Panc1 (cell line): ENCODE measurements around the gene KCNC1. TPM values are rescaled to one million over a fixed set of nuclear protein-coding genes. Genes with fewer than 3 reads are reported as not detected.

Experiments
- ATAC-seq: fragments of 200-7000 bp; cut with Tn5 transposase; 2 replicates; pipeline ENCODE4 v1.9.1; 2020; ENCODE audit warnings: mild to moderate bottlenecking, moderate library complexity
- BruUV-seq: library from RNA; stranded (reverse); fragments of 400-500 nt; replicated peaks from 2 replicates; lab custom pipeline; 2021; lab: Mats Ljungman, UMichigan
- CTCF ChIA-PET: fragments of 300-600 bp; sonication (Branson Sonifier 250); formaldehyde crosslinking; loops from one replicate; lab custom pipeline; 2022; ENCODE audit warnings: antibody characterized with exemption; lab: Charles Lee
- POLR2A ChIA-PET: fragments of 300-600 bp; sonication (Branson Sonifier 250); formaldehyde crosslinking; loops from one replicate; lab custom pipeline; 2022; ENCODE audit warnings: antibody characterized with exemption; lab: Charles Lee
- DNase-seq: peaks from one replicate; pipeline ENCODE4 v3.0.0-alpha.2; 2010; ENCODE audit warnings: low read depth, low spot score
- H3K27ac ChIP-seq: 2 replicates; pipeline ENCODE4 v1.5.1; 2011; ENCODE audit warnings: mild to moderate bottlenecking, low read length, inconsistent platforms
- H3K27me3 ChIP-seq: fragments of 200-500 bp; sonication (Bioruptor generic); 2 replicates; pipeline ENCODE4 v1.6.0; 2014; ENCODE audit warnings: low read length, inconsistent platforms; ENCODE audit not compliant: control insufficient read depth, insufficient read depth
- H3K36me3 ChIP-seq: fragments of 200-500 bp; sonication (Bioruptor generic); 2 replicates; pipeline ENCODE4 v1.5.1; 2014; ENCODE audit warnings: inconsistent platforms, mild to moderate bottlenecking, low read length, moderate library complexity; ENCODE audit not compliant: control insufficient read depth, insufficient read depth
- H3K4me1 ChIP-seq: 2 replicates; pipeline ENCODE4 v1.5.1; 2011; ENCODE audit warnings: inconsistent platforms, mild to moderate bottlenecking, low read length, moderate library complexity; ENCODE audit not compliant: control insufficient read depth, insufficient read depth
- H3K4me3 ChIP-seq, 2 experiments: 2 replicates each; pipeline ENCODE4 v1.5.1; 2011 to 2012; ENCODE audit warnings: low read depth in 2 of 2, low read length in 2 of 2, mild to moderate bottlenecking in 2 of 2, inconsistent platforms in 1 of 2, moderate library complexity in 1 of 2
- H3K9me3 ChIP-seq: fragments of 200-500 bp; sonication (Bioruptor generic); 2 replicates; pipeline ENCODE4 v1.5.1; 2014; ENCODE audit warnings: low read depth, mild to moderate bottlenecking, inconsistent platforms, low read length, moderate library complexity; ENCODE audit not compliant: control insufficient read depth, insufficient read depth
- POLR2AphosphoS5 ChIP-seq: IDR thresholded peaks from 2 replicates; pipeline ENCODE4 v1.6.1; 2012; ENCODE audit warnings: mild to moderate bottlenecking, low read depth, low read length, moderate library complexity
- SIN3A ChIP-seq: IDR thresholded peaks from 2 replicates; pipeline ENCODE4 v1.6.1; 2012; ENCODE audit warnings: low read depth, mild to moderate bottlenecking, low read length, moderate library complexity, borderline replicate concordance; ENCODE audit not compliant: insufficient read depth
- TCF7L2 ChIP-seq: IDR thresholded peaks from 2 replicates; pipeline ENCODE4 v1.6.1; 2011; ENCODE audit warnings: mild to moderate bottlenecking, low read depth, low read length, inconsistent platforms
- in situ Hi-C: cut with HindIII; loops from 2 replicates; pipeline ENCODE4 v1.10.0; 2016; ENCODE audit warnings: low sequenced_read_pairs, low pct_unique_long_range_greater_than_20kb
- intact Hi-C: fragments of 100-400 bp; cut with micrococcal nuclease; formaldehyde crosslinking; loops from one replicate; pipeline ENCODE4 v1.10.0; 2022; ENCODE audit not compliant: unreplicated experiment
- total RNA-seq: library from RNA; stranded (reverse); gene quantifications from one replicate; pipeline ENCODE4 v1.2.1, GENCODE V29; 2021; ENCODE audit not compliant: unreplicated experiment
- TF ChIP-seq, protein P1 (sequence below): fragments of 450-650 bp; IDR thresholded peaks from 2 replicates; pipeline ENCODE4 v1.5.1; 2017; ENCODE audit warnings: mild to moderate bottlenecking
- TF ChIP-seq, protein P2 (sequence below), 2 experiments: IDR thresholded peaks; 2 replicates each; pipeline ENCODE4 v1.6.1; 2011 to 2012; ENCODE audit warnings: low read depth in 2 of 2, control low read depth in 1 of 2, low read length in 1 of 2, mild to moderate bottlenecking in 1 of 2, moderate library complexity in 1 of 2; ENCODE audit not compliant: insufficient read depth in 1 of 2

KCNC1 gene
- total RNA-seq, 1 experiment from 2014 or later = 0.95 TPM

DNA sequence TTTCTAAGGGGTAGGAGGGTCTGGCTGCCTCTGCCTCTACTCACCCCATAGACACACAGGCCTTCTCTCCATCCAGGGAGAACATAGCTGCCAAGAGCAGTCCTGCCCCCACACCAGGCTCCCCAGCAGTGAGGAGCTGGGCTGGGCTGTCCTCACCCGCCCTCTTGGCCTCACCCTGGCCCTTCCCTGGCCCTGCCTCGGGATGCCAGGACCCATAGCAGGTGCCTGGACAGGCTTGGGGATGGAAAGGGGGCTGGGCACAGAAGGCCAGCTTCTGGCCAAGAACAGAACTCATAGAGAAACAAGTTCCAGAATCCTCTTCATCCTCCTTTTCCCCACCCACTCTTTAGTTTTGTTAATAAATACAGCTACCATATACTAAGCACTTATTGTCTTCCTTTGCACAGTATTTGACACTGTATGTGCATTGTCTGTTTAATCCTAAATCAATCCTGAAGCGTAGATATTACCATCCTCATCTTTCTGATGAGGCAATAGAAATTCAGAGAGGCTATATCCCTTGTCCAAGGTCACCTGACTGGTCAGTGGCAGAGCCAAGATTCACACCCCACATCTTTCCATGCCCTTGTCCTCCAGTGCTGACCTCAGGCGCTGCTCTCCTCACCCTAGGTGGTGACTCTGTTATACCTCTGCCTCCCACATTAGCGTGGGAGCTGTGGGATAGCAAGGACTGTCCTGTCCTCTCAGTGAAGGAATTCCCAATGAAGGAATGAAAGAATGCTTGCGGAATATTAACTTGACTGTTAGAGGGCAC, 37.2 kb upstream of the KCNC1 start:
- H3K4me3 ChIP-seq = no peak overlapping the region
- BruUV-seq = no TSS peak
- no peaks in the 10 kb centered on the region for H3K4me1 ChIP-seq
- intact Hi-C loops (no loop called here), in situ Hi-C loops (no loop called here)
- H3K27me3 ChIP-seq = peaks cover 4% of the 10 kb centered on the region; the same call in 1 of the 2 replicates
- ChIA-PET CTCF (interaction anchor here (0.5 kb wide), 1 partner anchor 22 kb away, joined by 6 read pairs; the partner anchor contains the start of gene MYOD1), POLR2A (no interaction called here)
- no peak for DNase-seq
- TF ChIP-seq SIN3A = no peak
- no peak for TF ChIP-seq POLR2AphosphoS5
- TF ChIP-seq, protein P1, sequence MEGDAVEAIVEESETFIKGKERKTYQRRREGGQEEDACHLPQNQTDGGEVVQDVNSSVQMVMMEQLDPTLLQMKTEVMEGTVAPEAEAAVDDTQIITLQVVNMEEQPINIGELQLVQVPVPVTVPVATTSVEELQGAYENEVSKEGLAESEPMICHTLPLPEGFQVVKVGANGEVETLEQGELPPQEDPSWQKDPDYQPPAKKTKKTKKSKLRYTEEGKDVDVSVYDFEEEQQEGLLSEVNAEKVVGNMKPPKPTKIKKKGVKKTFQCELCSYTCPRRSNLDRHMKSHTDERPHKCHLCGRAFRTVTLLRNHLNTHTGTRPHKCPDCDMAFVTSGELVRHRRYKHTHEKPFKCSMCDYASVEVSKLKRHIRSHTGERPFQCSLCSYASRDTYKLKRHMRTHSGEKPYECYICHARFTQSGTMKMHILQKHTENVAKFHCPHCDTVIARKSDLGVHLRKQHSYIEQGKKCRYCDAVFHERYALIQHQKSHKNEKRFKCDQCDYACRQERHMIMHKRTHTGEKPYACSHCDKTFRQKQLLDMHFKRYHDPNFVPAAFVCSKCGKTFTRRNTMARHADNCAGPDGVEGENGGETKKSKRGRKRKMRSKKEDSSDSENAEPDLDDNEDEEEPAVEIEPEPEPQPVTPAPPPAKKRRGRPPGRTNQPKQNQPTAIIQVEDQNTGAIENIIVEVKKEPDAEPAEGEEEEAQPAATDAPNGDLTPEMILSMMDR = no peak
- TF ChIP-seq, protein P2, sequence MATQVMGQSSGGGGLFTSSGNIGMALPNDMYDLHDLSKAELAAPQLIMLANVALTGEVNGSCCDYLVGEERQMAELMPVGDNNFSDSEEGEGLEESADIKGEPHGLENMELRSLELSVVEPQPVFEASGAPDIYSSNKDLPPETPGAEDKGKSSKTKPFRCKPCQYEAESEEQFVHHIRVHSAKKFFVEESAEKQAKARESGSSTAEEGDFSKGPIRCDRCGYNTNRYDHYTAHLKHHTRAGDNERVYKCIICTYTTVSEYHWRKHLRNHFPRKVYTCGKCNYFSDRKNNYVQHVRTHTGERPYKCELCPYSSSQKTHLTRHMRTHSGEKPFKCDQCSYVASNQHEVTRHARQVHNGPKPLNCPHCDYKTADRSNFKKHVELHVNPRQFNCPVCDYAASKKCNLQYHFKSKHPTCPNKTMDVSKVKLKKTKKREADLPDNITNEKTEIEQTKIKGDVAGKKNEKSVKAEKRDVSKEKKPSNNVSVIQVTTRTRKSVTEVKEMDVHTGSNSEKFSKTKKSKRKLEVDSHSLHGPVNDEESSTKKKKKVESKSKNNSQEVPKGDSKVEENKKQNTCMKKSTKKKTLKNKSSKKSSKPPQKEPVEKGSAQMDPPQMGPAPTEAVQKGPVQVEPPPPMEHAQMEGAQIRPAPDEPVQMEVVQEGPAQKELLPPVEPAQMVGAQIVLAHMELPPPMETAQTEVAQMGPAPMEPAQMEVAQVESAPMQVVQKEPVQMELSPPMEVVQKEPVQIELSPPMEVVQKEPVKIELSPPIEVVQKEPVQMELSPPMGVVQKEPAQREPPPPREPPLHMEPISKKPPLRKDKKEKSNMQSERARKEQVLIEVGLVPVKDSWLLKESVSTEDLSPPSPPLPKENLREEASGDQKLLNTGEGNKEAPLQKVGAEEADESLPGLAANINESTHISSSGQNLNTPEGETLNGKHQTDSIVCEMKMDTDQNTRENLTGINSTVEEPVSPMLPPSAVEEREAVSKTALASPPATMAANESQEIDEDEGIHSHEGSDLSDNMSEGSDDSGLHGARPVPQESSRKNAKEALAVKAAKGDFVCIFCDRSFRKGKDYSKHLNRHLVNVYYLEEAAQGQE (IDR thresholded peaks at IDR 0.05; ENCODE audit: insufficient read depth in 1 of 2, low read depth in 2 of 2, low read length in 1 of 2) = no peak
- TF ChIP-seq TCF7L2 = no peak
- 0 out of 2 replicates have a peak, but pooled peaks have one; percentile 42 for ATAC-seq
- H3K27ac ChIP-seq = no peak overlapping the region
- H3K36me3 ChIP-seq = no peaks in the 10 kb centered on the region
- no peaks in the 10 kb centered on the region for H3K9me3 ChIP-seq

DNA sequence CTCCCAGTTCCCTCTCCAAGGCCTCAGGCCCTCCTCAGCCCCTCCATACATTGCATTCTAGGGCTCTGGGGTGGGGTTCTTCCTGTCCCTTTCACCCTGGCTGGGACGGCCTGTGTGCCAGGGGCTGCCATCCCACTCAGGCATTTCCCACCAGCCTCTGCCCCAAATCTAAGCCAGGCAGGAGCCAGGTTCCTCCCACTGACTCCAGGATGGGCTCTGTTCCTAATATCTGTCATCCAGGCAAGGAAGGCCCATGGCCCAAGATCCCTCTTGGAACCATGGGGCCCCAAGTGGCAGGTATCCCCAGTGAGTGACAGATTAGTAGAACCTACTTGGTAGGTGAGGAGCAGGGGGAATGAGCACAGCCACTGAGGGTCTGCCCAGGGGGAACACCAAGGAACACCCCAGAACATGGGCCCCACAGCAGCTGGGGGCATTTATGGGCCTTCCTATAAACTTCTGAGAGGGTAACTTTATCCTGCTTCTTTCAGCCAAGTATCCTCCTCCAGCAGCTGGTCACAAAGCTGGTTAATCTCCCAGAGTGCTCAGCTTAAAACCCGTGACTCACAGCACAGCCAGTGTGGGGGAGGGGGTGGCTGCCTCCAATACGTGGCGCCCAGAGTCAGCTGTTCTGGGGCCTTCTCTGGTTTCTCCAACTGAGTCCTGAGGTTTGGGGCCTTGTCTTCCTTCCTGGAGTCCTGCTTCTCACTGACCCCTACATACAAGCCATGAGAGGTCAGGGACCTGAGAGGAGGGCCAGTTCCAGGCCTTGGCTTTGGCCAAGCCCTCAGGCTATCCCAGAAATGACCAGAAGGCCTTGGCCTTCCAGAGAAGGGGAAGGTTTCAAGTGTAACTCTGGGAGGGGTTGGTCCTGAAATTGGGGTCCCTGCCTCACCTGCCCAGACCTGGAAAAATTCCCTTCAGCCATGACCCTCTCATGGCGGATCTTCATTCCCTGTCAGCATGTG, 35.1 kb upstream of the KCNC1 start:
- in situ Hi-C loops (no loop called here), intact Hi-C loops (no loop called here)
- Histone ChIP-seq H3K36me3 (no peaks in the 10 kb centered on the region), H3K27me3 (peaks cover 4% of the 10 kb centered on the region; the same call in 1 of the 2 replicates), H3K4me3 (no peak overlapping the region), H3K4me1 (no peaks in the 10 kb centered on the region), H3K9me3 (no peaks in the 10 kb centered on the region), H3K27ac (no peak overlapping the region)
- no peak for TF ChIP-seq POLR2AphosphoS5
- TF ChIP-seq, protein P1 = no peak
- TF ChIP-seq, protein P2 (IDR thresholded peaks at IDR 0.05; ENCODE audit: insufficient read depth in 1 of 2, low read depth in 2 of 2, low read length in 1 of 2) = no peak
- no peak for TF ChIP-seq TCF7L2
- TF ChIP-seq SIN3A = no peak
- no TSS peak for BruUV-seq
- POLR2A ChIA-PET = no interaction called here
- no peak for DNase-seq
- no peak for ATAC-seq
- CTCF ChIA-PET = no interaction called here
